Activated CD4-positive, alpha-beta T cell treated with anti-CD3 and anti-CD28 coated beads for 24 hours (primary cell): ENCODE data around the gene SPRYD7.
"Not testable (repeated sequence)": the region's sequence is repeated elsewhere in the genome, so short reads cannot be mapped to it uniquely, and the experiment has no call there.

ENCODE experiments used
- DNase-seq, 2 donors: peaks; one replicate each; pipeline ENCODE4 v3.0.0-alpha.2; 2020; ENCODE audit warnings: low read depth in 2 of 2

Gene SPRYD7

DNA sequence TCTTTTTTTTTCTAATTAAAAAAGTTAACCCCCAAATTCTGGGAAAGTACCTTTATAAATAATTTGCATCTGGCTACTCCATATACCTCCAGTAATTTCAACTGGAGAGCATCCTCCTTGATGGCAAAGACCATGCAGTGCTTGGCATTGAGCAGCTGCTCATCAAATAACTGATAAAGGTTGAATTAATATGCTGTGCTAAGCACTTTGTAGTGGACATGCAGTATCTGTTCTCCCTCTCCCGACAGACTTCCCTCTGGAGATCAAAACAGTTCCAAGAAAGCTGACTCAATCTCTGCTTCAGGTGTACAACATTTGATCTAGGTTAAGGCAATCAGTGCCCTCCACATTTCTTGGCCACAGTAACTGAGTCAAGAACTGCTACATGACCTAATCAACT, 3.3 kb downstream of the SPRYD7 start:
- DNase-seq, result no peak

GRCh38 chr13:49932066-49932465, 4.1 kb downstream of the SPRYD7 start:
- DNase-seq, result no peak

GRCh38 chr13:49927755-49928154, 8.4 kb downstream of the SPRYD7 start:
- DNase-seq, result no peak

DNA sequence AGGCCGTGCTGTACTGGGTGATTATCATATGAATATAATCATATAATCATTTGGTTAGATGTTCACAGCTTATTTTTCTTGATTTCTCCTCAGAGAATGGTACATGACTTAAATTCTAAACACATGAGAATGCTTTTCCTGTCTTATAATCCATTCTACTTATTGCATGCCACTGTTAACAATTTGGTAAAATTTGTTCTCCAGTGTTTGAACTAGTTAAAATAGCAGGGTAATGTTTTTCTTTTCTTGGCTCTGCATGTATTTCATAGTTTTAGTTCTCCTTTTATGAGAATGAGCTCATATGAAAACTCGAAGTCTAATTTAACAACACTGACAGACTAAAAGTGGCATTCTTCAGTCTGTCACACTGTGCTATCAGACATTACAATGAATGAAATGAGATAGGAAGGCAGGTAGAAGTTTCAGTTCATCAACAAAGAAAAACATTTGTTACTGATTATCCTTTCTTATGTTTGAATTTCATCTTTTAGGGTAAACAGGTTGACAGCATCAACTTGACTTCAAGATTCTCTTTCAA, 10.2 kb downstream of the SPRYD7 start:
- DNase-seq, result no peak

- DNase-seq, result no peak
Measured at GRCh38 chr13:49922301-49922700, 13.8 kb downstream of the SPRYD7 start.

GRCh38 chr13:49920969-49921368, 15.2 kb downstream of the SPRYD7 start:
- DNase-seq, result not testable (repeated sequence)

DNA sequence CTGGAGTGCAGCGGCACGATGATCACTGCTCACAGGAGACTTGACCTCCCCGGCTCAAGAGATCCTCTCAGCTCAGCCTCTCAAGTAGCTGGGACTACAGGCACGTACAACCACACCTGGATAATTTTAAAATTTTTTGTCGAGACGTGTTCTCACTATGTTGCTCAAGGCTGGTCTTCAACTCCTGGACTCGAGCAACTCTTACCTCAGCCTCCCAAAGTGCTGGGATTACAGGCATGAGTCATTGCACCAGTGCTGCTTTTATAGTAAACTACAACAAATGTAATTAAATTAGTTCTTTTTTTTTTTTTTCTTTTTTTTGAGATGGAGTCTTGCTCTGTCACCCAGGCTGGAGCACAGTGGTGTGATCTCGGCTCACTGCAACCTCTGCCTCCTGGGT, 18.0 kb downstream of the SPRYD7 start:
- DNase-seq, result not testable (repeated sequence)

GRCh38 chr13:49914947-49915346, 21.2 kb downstream of the SPRYD7 start:
- no peak for DNase-seq

DNA sequence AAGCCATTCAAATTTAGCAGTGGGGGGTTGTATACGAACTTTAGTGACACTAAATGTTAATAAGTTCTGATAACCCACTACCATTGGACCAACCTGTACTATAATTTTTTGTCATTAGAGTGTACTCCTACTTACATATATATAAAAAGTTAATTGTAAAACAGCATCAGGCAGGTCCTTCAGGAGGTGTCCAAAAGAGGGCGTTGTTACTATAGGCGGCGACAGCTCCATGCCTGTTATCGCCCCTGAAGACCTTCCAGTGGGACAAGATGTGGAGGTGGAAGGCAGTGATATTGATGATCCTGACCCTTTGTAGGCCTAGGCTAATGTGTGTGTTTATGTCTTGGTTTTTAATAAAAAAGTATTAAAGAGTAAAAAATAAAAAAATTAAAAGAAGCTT, 27.5 kb downstream of the SPRYD7 start:
- DNase-seq, result no peak

DNA sequence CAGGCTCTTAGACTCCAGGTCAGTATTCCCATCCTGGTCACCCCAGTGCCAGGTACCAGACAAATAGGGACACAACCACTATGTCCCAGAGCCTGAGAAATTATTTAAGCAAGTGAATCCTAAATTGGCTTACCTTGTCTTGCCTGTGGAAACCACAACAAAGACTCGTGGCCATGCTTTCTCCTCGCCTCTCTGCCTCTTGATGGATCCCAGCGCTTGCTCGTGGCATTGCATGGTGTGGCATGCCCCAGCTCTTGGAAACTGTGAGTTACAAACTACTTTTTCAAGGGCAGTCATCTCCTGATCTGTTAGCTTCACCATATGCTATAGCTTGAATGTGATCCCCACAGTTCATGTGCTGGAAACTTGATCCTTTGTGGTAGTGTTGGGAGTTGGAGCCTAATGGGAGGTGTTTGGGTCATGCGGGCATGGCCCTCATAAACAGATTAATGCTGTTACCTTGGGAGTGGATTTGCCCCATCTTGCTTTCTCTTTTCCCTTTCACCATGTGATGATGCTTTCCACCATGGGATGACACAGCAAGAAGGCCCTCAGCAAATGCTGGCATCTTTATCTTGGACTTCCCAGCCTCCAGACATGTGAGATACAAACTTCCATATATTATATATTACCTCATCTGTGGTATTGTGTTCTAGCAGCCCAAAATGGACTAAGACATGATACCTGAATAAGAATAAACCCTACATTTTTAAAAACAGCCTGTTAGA, 31.2 kb downstream of the SPRYD7 start:
- DNase-seq, result no peak

DNA sequence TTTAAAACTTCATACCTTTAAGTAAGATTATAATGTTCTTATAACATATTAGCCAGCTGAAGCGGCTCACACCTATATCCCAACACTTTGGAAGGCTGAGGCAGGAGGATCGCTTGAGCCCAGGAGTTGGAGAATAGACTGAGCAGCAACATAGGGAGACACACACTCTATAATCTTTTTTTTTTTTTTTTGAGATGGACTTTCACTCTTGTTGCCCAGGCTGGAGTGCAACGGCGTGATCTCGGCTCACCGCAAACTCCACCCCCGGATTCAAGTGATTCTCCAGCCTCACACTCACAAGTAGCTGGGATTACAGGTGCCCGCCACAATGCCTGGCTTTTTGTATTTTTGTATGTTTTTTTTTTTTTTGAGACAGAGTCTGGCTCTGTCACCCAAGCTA, 37.3 kb downstream of the SPRYD7 start:
- DNase-seq, result no peak

DNA sequence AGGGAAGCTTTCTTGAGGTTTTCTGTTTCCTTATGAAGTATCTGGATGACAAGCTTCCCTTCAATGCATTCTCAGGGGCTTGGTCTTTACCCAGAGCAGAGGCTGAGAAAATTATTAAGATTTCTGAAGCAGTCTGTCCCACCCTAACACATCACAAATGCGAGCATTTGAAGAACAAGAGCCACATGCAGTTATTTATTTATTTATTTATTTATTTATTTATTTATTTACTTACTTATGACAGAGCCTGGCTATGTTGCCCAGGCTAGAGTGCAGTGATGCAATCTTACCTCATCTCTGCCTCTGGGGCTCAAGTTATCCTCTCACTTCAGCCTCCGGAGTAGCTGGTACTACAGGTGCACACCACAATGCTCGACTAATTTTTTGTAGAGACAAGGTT, 38.4 kb downstream of the SPRYD7 start:
- DNase-seq, result no peak

DNA sequence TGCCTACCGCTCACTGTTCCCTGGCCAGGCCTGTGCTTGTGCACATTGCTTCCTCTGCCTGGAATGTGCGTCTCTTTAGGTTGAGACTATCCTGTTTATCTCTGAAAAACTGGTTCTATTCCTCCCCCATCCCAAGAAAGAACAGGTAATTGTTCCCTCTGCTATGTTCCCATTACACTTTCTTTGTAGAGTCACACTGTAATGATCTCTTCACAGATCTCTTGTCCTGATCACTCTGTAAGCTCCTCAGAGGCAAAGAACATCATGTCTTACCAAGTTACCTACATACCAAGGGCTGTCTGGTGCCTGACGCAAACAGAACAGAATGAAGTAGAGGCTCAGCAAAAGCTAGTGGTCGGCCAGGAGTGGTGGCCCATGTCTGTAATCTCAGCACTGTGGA, 40.3 kb downstream of the SPRYD7 start:
- no peak for DNase-seq

- DNase-seq, result no peak
Measured at GRCh38 chr13:49893591-49893990, 42.5 kb downstream of the SPRYD7 start.

GRCh38 chr13:49890376-49890775, 45.8 kb downstream of the SPRYD7 start:
- no peak for DNase-seq

GRCh38 chr13:49878682-49879081, 57.5 kb downstream of the SPRYD7 start:
- DNase-seq, result no peak

DNA sequence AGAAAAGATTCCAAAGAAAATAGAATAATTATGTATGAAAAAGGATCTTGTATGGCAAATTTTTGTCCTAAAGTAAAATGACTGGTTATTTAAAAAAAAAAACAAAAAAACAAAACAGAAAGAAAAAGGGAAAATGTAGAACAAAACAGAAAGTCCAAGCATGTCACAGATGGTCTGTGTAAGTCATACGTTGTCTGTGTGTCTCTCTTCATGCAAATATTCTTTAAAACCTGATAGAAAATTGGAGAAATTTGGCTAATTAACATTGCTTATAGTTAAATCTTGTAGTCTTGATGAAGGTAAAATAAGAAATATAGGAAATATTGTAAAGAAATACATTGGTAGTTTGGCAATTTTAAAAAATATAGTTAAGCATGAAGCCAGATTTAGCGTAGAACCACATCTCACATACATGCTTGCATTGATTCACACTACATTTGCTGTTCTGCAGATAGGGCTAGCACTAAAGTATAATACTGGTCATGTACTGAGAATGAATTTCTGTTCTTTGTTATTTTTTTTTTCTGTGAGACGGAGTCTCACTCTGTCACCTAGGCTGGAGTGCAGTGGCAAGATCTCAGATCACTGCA, 58.4 kb downstream of the SPRYD7 start:
- no peak for DNase-seq

DNA sequence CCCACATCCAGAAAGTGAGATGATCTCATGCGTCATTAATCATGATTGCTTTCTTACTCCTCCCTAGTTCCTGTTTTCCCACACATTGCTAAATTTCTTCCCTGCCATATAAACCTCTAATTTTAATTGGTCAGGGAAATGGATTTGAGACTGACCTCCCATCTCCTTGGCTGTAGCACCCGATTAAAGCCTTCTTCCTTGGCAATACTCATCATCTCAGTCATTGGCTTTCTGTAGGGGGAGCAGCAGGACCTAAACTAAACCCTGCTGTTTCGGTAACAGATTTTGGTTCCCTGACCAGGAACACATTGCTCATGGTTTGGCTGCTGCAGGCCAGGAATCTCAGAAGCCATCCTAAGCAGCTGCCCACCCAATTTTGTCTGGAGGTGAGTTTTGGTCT, 61.7 kb downstream of the SPRYD7 start:
- no peak for DNase-seq

GRCh38 chr13:49869519-49869918, 66.6 kb downstream of the SPRYD7 start:
- DNase-seq, result no peak

GRCh38 chr13:49867834-49868233, 68.3 kb downstream of the SPRYD7 start:
- DNase-seq, result no peak

GRCh38 chr13:49865218-49865617, 70.9 kb downstream of the SPRYD7 start:
- no peak for DNase-seq

DNA sequence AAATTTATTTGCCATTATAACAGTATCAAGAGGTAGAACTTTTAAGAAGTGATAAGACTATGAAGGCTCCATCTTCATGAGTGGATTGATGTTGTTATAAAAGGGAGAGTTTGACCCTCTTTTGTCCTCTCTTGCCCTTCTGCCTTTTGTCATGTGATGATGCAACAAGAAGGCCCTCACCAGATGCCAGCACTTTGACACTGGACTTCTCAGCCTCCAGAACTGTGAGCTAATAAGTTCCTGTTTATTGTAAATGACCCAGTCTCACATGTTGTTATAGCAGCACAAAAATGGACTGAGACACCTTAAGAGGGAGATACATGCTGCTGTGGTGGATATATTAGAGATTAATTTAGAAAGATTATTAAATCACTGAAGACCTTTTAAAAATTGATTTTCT, 71.6 kb downstream of the SPRYD7 start:
- no peak for DNase-seq
